ENCODE results near the gene FAM24B.

- no peak for TF ChIP-seq CTCF (IDR thresholded peaks at IDR 0.05)
- no peak for TF ChIP-seq POLR2A (IDR thresholded peaks at IDR 0.05)
- TF ChIP-seq POLR2AphosphoS5 (IDR thresholded peaks at IDR 0.05; ENCODE audit: insufficient read depth in 1 of 2, low read depth in 1 of 2), result no peak
These were observed 512 bp downstream of the FAM24B start for GRCh38 chr10:122878799-122879338.
